OCI-LY3 (cell line): ENCODE measurements around the gene YWHAE.

Experiments
- CTCF ChIP-seq: fragments of 200-600, 300-600 bp; sonication (generic); IDR thresholded peaks from 2 replicates; pipeline ENCODE4 v1.5.1; 2014; ENCODE audit warnings: antibody characterized with exemption, low read length, low read depth
- EZH2phosphoT487 ChIP-seq: fragments of 200-600 bp; shearing (Covaris generic); IDR thresholded peaks from 2 replicates; pipeline ENCODE4 v1.6.1; 2018; ENCODE audit warnings: antibody characterized with exemption, mixed run types, low read depth

- TF ChIP-seq EZH2phosphoT487 (no peak), CTCF (no peak)
Measured at GRCh38 chr17:1413281-1413791, 13.3 kb upstream of the YWHAE start.
